HG03378 (cell line): ENCODE results near the gene GPR149.
A peak's percentile ranks its signal among the peaks of the same experiment; 100 is the strongest.
"Not testable (repeated sequence)": the region's sequence is repeated elsewhere in the genome, so short reads cannot be mapped to it uniquely, and the experiment has no call there.

Experiments used
- ATAC-seq: cut with Tn5 transposase; IDR thresholded peaks from one replicate; pipeline ENCODE4 v1.9.1; 2021; ENCODE audit warnings: mild to moderate bottlenecking, moderate library complexity; ENCODE audit not compliant: unreplicated experiment

The GPR149 gene

GRCh38 chr3:154430014-154430413 is at the start of gene GPR149:
Gene GPR149, minus strand, starts transcription at chr3:154430190. Its CDS starts 575 bp downstream, at chr3:154429615.
- ATAC-seq, result no peak

GRCh38 chr3:154473769-154474168 is 43.8 kb upstream of the GPR149 start:
- no peak for ATAC-seq

- ATAC-seq, result no peak
Observed at GRCh38 chr3:154469585-154469984, 39.6 kb upstream of the GPR149 start.

- no peak for ATAC-seq
Observed at GRCh38 chr3:154464440-154465190, 34.6 kb upstream of the GPR149 start.

- no peak for ATAC-seq
Observed at GRCh38 chr3:154458560-154458959, 28.6 kb upstream of the GPR149 start.

GRCh38 chr3:154439081-154439480 is 9.1 kb upstream of the GPR149 start:
- ATAC-seq, result not testable (repeated sequence)

- ATAC-seq, result no peak
Observed at GRCh38 chr3:154431043-154431442, 1.1 kb upstream of the GPR149 start.

GRCh38 chr3:154428286-154429206 is 1.4 kb downstream of the GPR149 start:
- no peak for ATAC-seq

GRCh38 chr3:154427685-154428285 is 2.2 kb downstream of the GPR149 start:
- ATAC-seq, result no peak

- no peak for ATAC-seq
Observed at GRCh38 chr3:154422694-154423093, 7.3 kb downstream of the GPR149 start.

- no peak for ATAC-seq
Observed at GRCh38 chr3:154421083-154421482, 8.9 kb downstream of the GPR149 start.

- peak; percentile 98 for ATAC-seq
Observed at GRCh38 chr3:154398084-154398967, 31.7 kb downstream of the GPR149 start.

- ATAC-seq, result no peak
Observed at GRCh38 chr3:154389861-154390260, 40.1 kb downstream of the GPR149 start.

- no peak for ATAC-seq
Observed at GRCh38 chr3:154384479-154384878, 45.5 kb downstream of the GPR149 start.

- no peak for ATAC-seq
Observed at GRCh38 chr3:154378311-154378710, 51.7 kb downstream of the GPR149 start.

GRCh38 chr3:154367221-154367620 is 62.8 kb downstream of the GPR149 start:
- ATAC-seq, result no peak

GRCh38 chr3:154364849-154365248 is 65.1 kb downstream of the GPR149 start:
- ATAC-seq, result no peak

- ATAC-seq, result no peak
Observed at GRCh38 chr3:154361099-154361498, 68.9 kb downstream of the GPR149 start.

- no peak for ATAC-seq
Observed at GRCh38 chr3:154356009-154356408, 74.0 kb downstream of the GPR149 start.

GRCh38 chr3:154349223-154349622 is 80.8 kb downstream of the GPR149 start:
- no peak for ATAC-seq
